K562 (cell line): ENCODE data around the gene ICAM3. TPM values are rescaled to one million over a fixed set of nuclear protein-coding genes. Genes with fewer than 3 reads are reported as not detected.
A peak's percentile ranks its signal among the peaks of the same experiment; 100 is the strongest.

ENCODE experiments used
- ETV5 ChIP-seq: sonication (generic); formaldehyde crosslinking; IDR thresholded peaks from 2 replicates; pipeline ENCODE4 v1.4.0; 2020; ENCODE audit warnings: low read depth, mild to moderate bottlenecking, missing genetic modification reagents
- HNRNPLL ChIP-seq: fragments of 200-400 bp; formaldehyde crosslinking; IDR thresholded peaks from 2 replicates; pipeline ENCODE4 v1.6.1; 2017; ENCODE audit warnings: low read length, low read depth, mild to moderate bottlenecking; ENCODE audit not compliant: poor library complexity, severe bottlenecking
- ILF3 ChIP-seq: fragments of 450-650 bp; IDR thresholded peaks from 2 replicates; pipeline ENCODE4 v1.6.1; 2018; ENCODE audit warnings: antibody characterized with exemption, mild to moderate bottlenecking, moderate library complexity, borderline replicate concordance
- KHSRP ChIP-seq: fragments of 450-650 bp; IDR thresholded peaks from 2 replicates; pipeline ENCODE4 v1.6.1; 2017
- MCM7 ChIP-seq, 2 experiments: fragments of 450-650 bp; IDR thresholded peaks; 2 replicates each; pipeline ENCODE4 v1.6.1; 2016 to 2018
- MIER1 ChIP-seq: fragments of 450-650 bp; IDR thresholded peaks from 2 replicates; pipeline ENCODE4 v1.6.1; 2016; ENCODE audit warnings: antibody characterized with exemption, mild to moderate bottlenecking, low read depth
- OTX1 ChIP-seq: fragments of 450-650 bp; formaldehyde crosslinking; IDR thresholded peaks from 2 replicates; pipeline ENCODE4 v1.4.0; 2022; ENCODE audit warnings: mild to moderate bottlenecking
- PCBP2 ChIP-seq: fragments of 200-400 bp; formaldehyde crosslinking; IDR thresholded peaks from 2 replicates; pipeline ENCODE4 v1.6.1; 2018; ENCODE audit warnings: low read length, low read depth, mild to moderate bottlenecking, moderate library complexity; ENCODE audit not compliant: poor library complexity, severe bottlenecking
- POLR2AphosphoS2 ChIP-seq: IDR thresholded peaks from 2 replicates; pipeline ENCODE4 v1.6.1; 2012; ENCODE audit warnings: low read length, improper control_type of control experiment
- PYGO2 ChIP-seq: fragments of 450-650 bp; IDR thresholded peaks from 2 replicates; pipeline ENCODE4 v1.6.1; 2016; ENCODE audit warnings: mild to moderate bottlenecking, missing genetic modification characterization, moderate library complexity, missing compliant biosample characterization
- SMAD4 ChIP-seq: fragments of 250-450 bp; sonication (Bioruptor Pico); conservative IDR thresholded peaks from 2 replicates; pipeline ENCODE4 v1.8.0; 2021; ENCODE audit warnings: inconsistent platforms, mild to moderate bottlenecking, moderate library complexity
- STAT5A ChIP-seq: IDR thresholded peaks from 2 replicates; pipeline ENCODE4 v1.6.1; 2012; ENCODE audit warnings: low read length, inconsistent platforms, borderline replicate concordance
- TEAD4 ChIP-seq, 2 experiments: sonication (generic) in 1 of 2; formaldehyde crosslinking in 1 of 2; IDR thresholded peaks; 2 replicates each; pipeline versions ENCODE4 v1.6.1 to v1.8.0; 2012 to 2022; ENCODE audit warnings: borderline replicate concordance in 1 of 2, inconsistent platforms in 1 of 2, low read length in 1 of 2, mild to moderate bottlenecking in 1 of 2, missing genetic modification reagents in 1 of 2
- U2AF2 ChIP-seq: fragments of 200-400 bp; formaldehyde crosslinking; optimal IDR thresholded peaks from 2 replicates; pipeline ENCODE3; 2017; ENCODE audit warnings: low read depth, mild to moderate bottlenecking, low read length
- ZFP36 ChIP-seq: fragments of 150-350 bp; IDR thresholded peaks from 2 replicates; pipeline ENCODE4 v1.6.1; 2018; ENCODE audit warnings: low read length, low read depth; ENCODE audit not compliant: partially characterized antibody
- ZNF140 ChIP-seq: fragments of 250-450 bp; sonication (Bioruptor Pico); IDR thresholded peaks from 2 replicates; pipeline ENCODE4 v1.8.0; 2021; ENCODE audit warnings: moderate library complexity, mild to moderate bottlenecking, inconsistent platforms
- ZNF274 ChIP-seq: IDR thresholded peaks from 2 replicates; pipeline ENCODE4 v1.6.1; 2011; ENCODE audit warnings: low read depth, mild to moderate bottlenecking, low read length, moderate library complexity, borderline replicate concordance
- ZNF561 ChIP-seq: fragments of 450-650 bp; formaldehyde crosslinking; conservative IDR thresholded peaks from 2 replicates; pipeline ENCODE4 v1.4.0; 2020; ENCODE audit warnings: mild to moderate bottlenecking, moderate library complexity
- ZSCAN29 ChIP-seq: fragments of 450-650 bp; IDR thresholded peaks from 2 replicates; pipeline ENCODE4 v1.6.1; 2017
- polyA plus RNA-seq, 8 experiments: library from polyadenylated mRNA; depleted of rRNA in 4 of 8; stranded (reverse) in 5 of 8; unstranded in 3 of 8; fragments of >200 nt; fragmentation: Nextera tagmentation in 2 of 8; fragmentation: Illumina TruSeq in 1 of 8; extraction: Ambion mirVana in 2 of 8; extraction: Trizol in 1 of 8; gene quantifications; 2 replicates each; pipeline versions ENCODE4 v1.2.1 to v1.2.3, GENCODE V29; 2011 to 2014; ENCODE audit warnings: inconsistent platforms in 1 of 8, missing spikeins in 1 of 8
- total RNA-seq, 7 experiments: library from RNA; depleted of rRNA in 6 of 7; stranded (reverse); fragments of >200 nt in 6 of 7; fragmentation: Illumina TruSeq in 2 of 7; extraction: Trizol in 2 of 7; gene quantifications; 2 replicates each; pipeline versions ENCODE4 v1.2.1 to v1.2.3, GENCODE V29; 2011 to 2021; ENCODE audit warnings: low replicate concordance in 1 of 7
- TF ChIP-seq, protein P1 (sequence below): sonication (generic); formaldehyde crosslinking; IDR thresholded peaks from 2 replicates; pipeline ENCODE4 v1.8.0; 2022; ENCODE audit warnings: mild to moderate bottlenecking, missing genetic modification reagents
- TF ChIP-seq, protein P2 (sequence below): fragments of 450-650 bp; formaldehyde crosslinking; IDR thresholded peaks from 2 replicates; pipeline ENCODE4 v1.4.0; 2020; ENCODE audit warnings: mild to moderate bottlenecking
- TF ChIP-seq, protein P3 (sequence below): fragments of 200-800 bp; sonication (Bioruptor generic); IDR thresholded peaks from 2 replicates; pipeline ENCODE4 v1.6.1; 2017; ENCODE audit warnings: missing genetic modification characterization, missing compliant biosample characterization

The ICAM3 gene
- total and polyA plus RNA-seq, 9 of the 15 experiments (the other 6 are each of a cell fraction or from before 2014, with no cell fraction given) = 6.5 to 39.5 (median 24.2) TPM

DNA sequence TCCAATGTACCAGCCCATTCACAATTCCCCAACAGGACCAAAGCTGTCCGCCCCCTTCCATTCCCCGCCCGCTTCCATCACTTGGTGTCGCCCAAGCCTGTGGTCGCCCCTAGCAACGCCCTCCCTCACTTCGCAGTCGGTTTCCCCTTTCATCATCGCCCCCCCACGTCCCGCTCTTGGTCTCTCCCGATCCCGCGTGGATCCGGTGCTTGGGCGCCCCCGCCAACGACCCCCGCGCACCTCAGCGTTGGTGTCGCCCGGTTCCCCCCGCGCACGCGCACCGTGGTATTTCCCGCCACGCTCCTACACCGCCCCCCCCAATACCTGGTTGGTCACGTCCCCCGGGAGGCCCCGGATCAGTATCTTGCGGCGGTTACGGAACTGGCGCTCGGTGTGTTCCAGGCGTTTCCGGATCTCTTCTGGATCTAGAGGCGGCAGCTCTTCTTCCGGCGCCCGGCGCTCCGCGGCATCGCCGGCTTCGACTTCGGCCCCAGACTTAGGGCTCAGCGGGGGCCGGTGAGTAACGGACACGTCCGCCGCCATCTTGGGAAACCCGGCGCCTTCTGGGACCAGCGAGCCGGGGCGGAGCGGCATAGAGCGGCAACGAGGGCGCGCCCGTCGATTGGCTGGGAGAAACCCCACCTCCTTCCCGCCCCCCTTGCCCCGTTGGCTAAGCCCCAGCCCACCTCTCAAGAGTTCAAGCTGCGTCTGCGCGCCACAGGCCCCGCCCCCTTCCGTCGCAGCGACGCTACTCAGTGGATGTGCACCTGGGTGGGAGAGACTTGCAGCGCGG is 6.3 kb downstream of the ICAM3 start, which contains the start of gene RAVER1 (continued):
- TF ChIP-seq, protein P1, sequence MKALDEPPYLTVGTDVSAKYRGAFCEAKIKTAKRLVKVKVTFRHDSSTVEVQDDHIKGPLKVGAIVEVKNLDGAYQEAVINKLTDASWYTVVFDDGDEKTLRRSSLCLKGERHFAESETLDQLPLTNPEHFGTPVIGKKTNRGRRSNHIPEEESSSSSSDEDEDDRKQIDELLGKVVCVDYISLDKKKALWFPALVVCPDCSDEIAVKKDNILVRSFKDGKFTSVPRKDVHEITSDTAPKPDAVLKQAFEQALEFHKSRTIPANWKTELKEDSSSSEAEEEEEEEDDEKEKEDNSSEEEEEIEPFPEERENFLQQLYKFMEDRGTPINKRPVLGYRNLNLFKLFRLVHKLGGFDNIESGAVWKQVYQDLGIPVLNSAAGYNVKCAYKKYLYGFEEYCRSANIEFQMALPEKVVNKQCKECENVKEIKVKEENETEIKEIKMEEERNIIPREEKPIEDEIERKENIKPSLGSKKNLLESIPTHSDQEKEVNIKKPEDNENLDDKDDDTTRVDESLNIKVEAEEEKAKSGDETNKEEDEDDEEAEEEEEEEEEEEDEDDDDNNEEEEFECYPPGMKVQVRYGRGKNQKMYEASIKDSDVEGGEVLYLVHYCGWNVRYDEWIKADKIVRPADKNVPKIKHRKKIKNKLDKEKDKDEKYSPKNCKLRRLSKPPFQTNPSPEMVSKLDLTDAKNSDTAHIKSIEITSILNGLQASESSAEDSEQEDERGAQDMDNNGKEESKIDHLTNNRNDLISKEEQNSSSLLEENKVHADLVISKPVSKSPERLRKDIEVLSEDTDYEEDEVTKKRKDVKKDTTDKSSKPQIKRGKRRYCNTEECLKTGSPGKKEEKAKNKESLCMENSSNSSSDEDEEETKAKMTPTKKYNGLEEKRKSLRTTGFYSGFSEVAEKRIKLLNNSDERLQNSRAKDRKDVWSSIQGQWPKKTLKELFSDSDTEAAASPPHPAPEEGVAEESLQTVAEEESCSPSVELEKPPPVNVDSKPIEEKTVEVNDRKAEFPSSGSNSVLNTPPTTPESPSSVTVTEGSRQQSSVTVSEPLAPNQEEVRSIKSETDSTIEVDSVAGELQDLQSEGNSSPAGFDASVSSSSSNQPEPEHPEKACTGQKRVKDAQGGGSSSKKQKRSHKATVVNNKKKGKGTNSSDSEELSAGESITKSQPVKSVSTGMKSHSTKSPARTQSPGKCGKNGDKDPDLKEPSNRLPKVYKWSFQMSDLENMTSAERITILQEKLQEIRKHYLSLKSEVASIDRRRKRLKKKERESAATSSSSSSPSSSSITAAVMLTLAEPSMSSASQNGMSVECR (CRISPR knock-in tag) = peak; percentile 67
- TF ChIP-seq, protein P2, sequence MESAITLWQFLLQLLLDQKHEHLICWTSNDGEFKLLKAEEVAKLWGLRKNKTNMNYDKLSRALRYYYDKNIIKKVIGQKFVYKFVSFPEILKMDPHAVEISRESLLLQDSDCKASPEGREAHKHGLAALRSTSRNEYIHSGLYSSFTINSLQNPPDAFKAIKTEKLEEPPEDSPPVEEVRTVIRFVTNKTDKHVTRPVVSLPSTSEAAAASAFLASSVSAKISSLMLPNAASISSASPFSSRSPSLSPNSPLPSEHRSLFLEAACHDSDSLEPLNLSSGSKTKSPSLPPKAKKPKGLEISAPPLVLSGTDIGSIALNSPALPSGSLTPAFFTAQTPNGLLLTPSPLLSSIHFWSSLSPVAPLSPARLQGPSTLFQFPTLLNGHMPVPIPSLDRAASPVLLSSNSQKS (CRISPR knock-in tag) = no peak
- TF ChIP-seq STAT5A = no peak
- TF ChIP-seq OTX1 (CRISPR knock-in tag) = peak; percentile 42; the same call in 1 of the 2 replicates
- TF ChIP-seq TEAD4 (IDR thresholded peaks at IDR 0.05; ENCODE audit: low read length) = peak; percentile 19; the same call in 1 of the 2 replicates
- no peak for TF ChIP-seq TEAD4 (CRISPR knock-in tag; IDR thresholded peaks at IDR 0.05; ENCODE audit: borderline replicate concordance)
- TF ChIP-seq ZFP36 = no peak
- peak; percentile 61; the same call in 1 of the 2 replicates for TF ChIP-seq MIER1
- TF ChIP-seq SMAD4 (CRISPR knock-in tag) = peak; percentile 70
- no peak for TF ChIP-seq PYGO2
- TF ChIP-seq PCBP2 = no peak
- no peak for TF ChIP-seq ILF3
- no peak for TF ChIP-seq U2AF2
- no peak for TF ChIP-seq POLR2AphosphoS2
- TF ChIP-seq HNRNPLL = peak; percentile 94
- TF ChIP-seq ETV5 (CRISPR knock-in tag) = peak; percentile 74
- TF ChIP-seq ZNF140 (CRISPR knock-in tag) = no peak
- no peak for TF ChIP-seq MCM7 (IDR thresholded peaks at IDR 0.05)
- TF ChIP-seq ZNF274 = no peak
- no peak for TF ChIP-seq ZNF561
- TF ChIP-seq ZSCAN29 = no peak
- no peak for TF ChIP-seq KHSRP
- TF ChIP-seq, protein P3, sequence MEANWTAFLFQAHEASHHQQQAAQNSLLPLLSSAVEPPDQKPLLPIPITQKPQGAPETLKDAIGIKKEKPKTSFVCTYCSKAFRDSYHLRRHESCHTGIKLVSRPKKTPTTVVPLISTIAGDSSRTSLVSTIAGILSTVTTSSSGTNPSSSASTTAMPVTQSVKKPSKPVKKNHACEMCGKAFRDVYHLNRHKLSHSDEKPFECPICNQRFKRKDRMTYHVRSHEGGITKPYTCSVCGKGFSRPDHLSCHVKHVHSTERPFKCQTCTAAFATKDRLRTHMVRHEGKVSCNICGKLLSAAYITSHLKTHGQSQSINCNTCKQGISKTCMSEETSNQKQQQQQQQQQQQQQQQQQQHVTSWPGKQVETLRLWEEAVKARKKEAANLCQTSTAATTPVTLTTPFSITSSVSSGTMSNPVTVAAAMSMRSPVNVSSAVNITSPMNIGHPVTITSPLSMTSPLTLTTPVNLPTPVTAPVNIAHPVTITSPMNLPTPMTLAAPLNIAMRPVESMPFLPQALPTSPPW (CRISPR knock-in tag) = peak; percentile 89
